Measurements from ENCODE around the gene MAP1LC3B.

Gene MAP1LC3B

GRCh38 chr16:87412996-87413421 is 20.9 kb downstream of the MAP1LC3B start:
- H3K36me3 ChIP-seq (replicated peaks), result peaks cover 31% of the 10 kb centered on the region

GRCh38 chr16:87414251-87414680 is 22.1 kb downstream of the MAP1LC3B start:
- Histone ChIP-seq H3K36me3 (replicated peaks) (peaks cover 29% of the 10 kb centered on the region), H3K9me3 (no peaks in the 10 kb centered on the region), H3K4me1 (no peaks in the 10 kb centered on the region), H3K4me3 (no peak overlapping the region), H3K27me3 (ENCODE audit: low read depth) (no peaks in the 10 kb centered on the region)
- in situ Hi-C loops (cut with MboI; ENCODE audit: low sequenced_read_pairs), result no loop called here
- no peak for DNase-seq (ENCODE audit: low spot score in 2 of 2)

More at GRCh38 chr16:87412996-87413421, 20.9 kb downstream of the MAP1LC3B start:
- Histone ChIP-seq H3K4me3 (no peak overlapping the region), H3K27me3 (ENCODE audit: low read depth) (no peaks in the 10 kb centered on the region), H3K4me1 (no peaks in the 10 kb centered on the region), H3K9me3 (no peaks in the 10 kb centered on the region)
- in situ Hi-C loops (cut with MboI; ENCODE audit: low sequenced_read_pairs), result no loop called here
- DNase-seq (ENCODE audit: low spot score in 2 of 2), result no peak

GRCh38 chr16:87415441-87415840 is 23.3 kb downstream of the MAP1LC3B start:
- DNase-seq (ENCODE audit: low spot score in 2 of 2), result no peak
- no peak overlapping the region for H3K4me3 ChIP-seq
- H3K4me1 ChIP-seq, result no peaks in the 10 kb centered on the region
- H3K27me3 ChIP-seq (ENCODE audit: low read depth), result no peaks in the 10 kb centered on the region
- H3K36me3 ChIP-seq (replicated peaks), result peaks cover 26% of the 10 kb centered on the region
- no peaks in the 10 kb centered on the region for H3K9me3 ChIP-seq
- in situ Hi-C loops (cut with MboI; ENCODE audit: low sequenced_read_pairs), result no loop called here

GRCh38 chr16:87416826-87417527 is 24.8 kb downstream of the MAP1LC3B start:
- H3K36me3 ChIP-seq (replicated peaks), result peaks cover 23% of the 10 kb centered on the region

GRCh38 chr16:87417528-87417910 is 25.4 kb downstream of the MAP1LC3B start:
- in situ Hi-C loops (cut with MboI; ENCODE audit: low sequenced_read_pairs), result no loop called here
- Histone ChIP-seq H3K4me3 (no peak overlapping the region), H3K27me3 (ENCODE audit: low read depth) (no peaks in the 10 kb centered on the region), H3K36me3 (replicated peaks) (peaks cover 22% of the 10 kb centered on the region), H3K9me3 (no peaks in the 10 kb centered on the region), H3K4me1 (no peaks in the 10 kb centered on the region)
- no peak for DNase-seq (ENCODE audit: low spot score in 2 of 2)

More at GRCh38 chr16:87416826-87417527, 24.8 kb downstream of the MAP1LC3B start:
- DNase-seq (ENCODE audit: low spot score in 2 of 2), result no peak
- Histone ChIP-seq H3K4me1 (no peaks in the 10 kb centered on the region), H3K9me3 (no peaks in the 10 kb centered on the region), H3K27me3 (ENCODE audit: low read depth) (no peaks in the 10 kb centered on the region), H3K4me3 (no peak overlapping the region)
- in situ Hi-C loops (cut with MboI; ENCODE audit: low sequenced_read_pairs), result no loop called here

GRCh38 chr16:87418216-87418615 is 26.1 kb downstream of the MAP1LC3B start:
- Histone ChIP-seq H3K27me3 (ENCODE audit: low read depth) (no peaks in the 10 kb centered on the region), H3K9me3 (no peaks in the 10 kb centered on the region), H3K36me3 (replicated peaks) (peaks cover 24% of the 10 kb centered on the region), H3K4me1 (no peaks in the 10 kb centered on the region), H3K4me3 (no peak overlapping the region)
- in situ Hi-C loops (cut with MboI; ENCODE audit: low sequenced_read_pairs), result no loop called here
- no peak for DNase-seq (ENCODE audit: low spot score in 2 of 2)

GRCh38 chr16:87418644-87419043 is 26.5 kb downstream of the MAP1LC3B start:
- Histone ChIP-seq H3K36me3 (replicated peaks) (peaks cover 24% of the 10 kb centered on the region), H3K27me3 (ENCODE audit: low read depth) (no peaks in the 10 kb centered on the region), H3K9me3 (no peaks in the 10 kb centered on the region), H3K4me3 (no peak overlapping the region), H3K4me1 (no peaks in the 10 kb centered on the region)
- DNase-seq (ENCODE audit: low spot score in 2 of 2), result no peak
- in situ Hi-C loops (cut with MboI; ENCODE audit: low sequenced_read_pairs), result no loop called here

- H3K27me3 ChIP-seq (ENCODE audit: low read depth), result no peaks in the 10 kb centered on the region
- DNase-seq (ENCODE audit: low spot score in 2 of 2), result no peak
- H3K4me3 ChIP-seq, result no peak overlapping the region
- in situ Hi-C loops (cut with MboI; ENCODE audit: low sequenced_read_pairs), result no loop called here
- no peaks in the 10 kb centered on the region for H3K9me3 ChIP-seq
- H3K36me3 ChIP-seq (replicated peaks), result peaks cover 26% of the 10 kb centered on the region
- H3K4me1 ChIP-seq, result no peaks in the 10 kb centered on the region
Observed at GRCh38 chr16:87420026-87421002, 28.2 kb downstream of the MAP1LC3B start.

- H3K4me3 ChIP-seq, result no peak overlapping the region
- in situ Hi-C loops (cut with MboI; ENCODE audit: low sequenced_read_pairs), result no loop called here
- H3K36me3 ChIP-seq (replicated peaks), result peaks cover 26% of the 10 kb centered on the region
- H3K4me1 ChIP-seq, result no peaks in the 10 kb centered on the region
- no peak for DNase-seq (ENCODE audit: low spot score in 2 of 2)
- H3K9me3 ChIP-seq, result no peaks in the 10 kb centered on the region
- no peaks in the 10 kb centered on the region for H3K27me3 ChIP-seq (ENCODE audit: low read depth)
Observed at GRCh38 chr16:87421003-87421912, 29.1 kb downstream of the MAP1LC3B start.

- H3K36me3 ChIP-seq (replicated peaks), result peaks cover 22% of the 10 kb centered on the region
- in situ Hi-C loops (cut with MboI; ENCODE audit: low sequenced_read_pairs), result no loop called here
- H3K9me3 ChIP-seq, result no peaks in the 10 kb centered on the region
- DNase-seq (ENCODE audit: low spot score in 2 of 2), result no peak
- H3K4me1 ChIP-seq, result no peaks in the 10 kb centered on the region
- H3K27me3 ChIP-seq (ENCODE audit: low read depth), result no peaks in the 10 kb centered on the region
- no peak overlapping the region for H3K4me3 ChIP-seq
Observed at GRCh38 chr16:87422106-87422505, 30.0 kb downstream of the MAP1LC3B start.

GRCh38 chr16:87423429-87423828 is 31.3 kb downstream of the MAP1LC3B start:
- Histone ChIP-seq H3K4me3 (no peak overlapping the region), H3K36me3 (replicated peaks) (peaks cover 22% of the 10 kb centered on the region), H3K27me3 (ENCODE audit: low read depth) (no peaks in the 10 kb centered on the region), H3K9me3 (no peaks in the 10 kb centered on the region), H3K4me1 (no peaks in the 10 kb centered on the region)
- in situ Hi-C loops (cut with MboI; ENCODE audit: low sequenced_read_pairs), result no loop called here
- no peak for DNase-seq (ENCODE audit: low spot score in 2 of 2)

- no peak for DNase-seq (ENCODE audit: low spot score in 2 of 2)
- in situ Hi-C loops (cut with MboI; ENCODE audit: low sequenced_read_pairs), result no loop called here
- H3K36me3 ChIP-seq (replicated peaks), result peaks cover 22% of the 10 kb centered on the region
- H3K4me3 ChIP-seq, result no peak overlapping the region
- H3K27me3 ChIP-seq (ENCODE audit: low read depth), result no peaks in the 10 kb centered on the region
- H3K9me3 ChIP-seq, result no peaks in the 10 kb centered on the region
- H3K4me1 ChIP-seq, result no peaks in the 10 kb centered on the region
Observed at GRCh38 chr16:87424266-87424665, 32.1 kb downstream of the MAP1LC3B start.

- Histone ChIP-seq H3K4me3 (no peak overlapping the region), H3K27me3 (ENCODE audit: low read depth) (no peaks in the 10 kb centered on the region), H3K4me1 (no peaks in the 10 kb centered on the region), H3K9me3 (no peaks in the 10 kb centered on the region), H3K36me3 (replicated peaks) (peaks cover 11% of the 10 kb centered on the region)
- DNase-seq (ENCODE audit: low spot score in 2 of 2), result no peak
- in situ Hi-C loops (cut with MboI; ENCODE audit: low sequenced_read_pairs), result no loop called here
Observed at GRCh38 chr16:87425941-87426340, 33.8 kb downstream of the MAP1LC3B start.
